ENCODE data around the gene TEX13A. TPM values are rescaled to one million over a fixed set of nuclear protein-coding genes. Genes with fewer than 3 reads are reported as not detected.

Gene TEX13A
- polyA plus RNA-seq, 1 donor, result not detected

- Histone ChIP-seq H3K27ac (ENCODE audit: low read length) (no peak overlapping the region), H3K36me3 (ENCODE audit: control insufficient read depth, insufficient read depth, low read length) (no peaks in the 10 kb centered on the region), H3K4me3 (ENCODE audit: low read length) (no peak overlapping the region), H3K27me3 (ENCODE audit: control insufficient read depth, insufficient read depth, low read length) (no peaks in the 10 kb centered on the region), H3K4me1 (ENCODE audit: control insufficient read depth, insufficient read depth, low read length) (no peaks in the 10 kb centered on the region), H3K9me3 (ENCODE audit: control insufficient read depth, low read depth, low read length) (no peaks in the 10 kb centered on the region)
- WGBS (ENCODE audit: insufficient coverage, low lambda C conversion rate), result no CpG with 5 or more reads among the region's 3 CpGs
- no peak for DNase-seq
Observed at GRCh38 chrX:105179644-105180043, 40.9 kb downstream of the TEX13A start.

DNA sequence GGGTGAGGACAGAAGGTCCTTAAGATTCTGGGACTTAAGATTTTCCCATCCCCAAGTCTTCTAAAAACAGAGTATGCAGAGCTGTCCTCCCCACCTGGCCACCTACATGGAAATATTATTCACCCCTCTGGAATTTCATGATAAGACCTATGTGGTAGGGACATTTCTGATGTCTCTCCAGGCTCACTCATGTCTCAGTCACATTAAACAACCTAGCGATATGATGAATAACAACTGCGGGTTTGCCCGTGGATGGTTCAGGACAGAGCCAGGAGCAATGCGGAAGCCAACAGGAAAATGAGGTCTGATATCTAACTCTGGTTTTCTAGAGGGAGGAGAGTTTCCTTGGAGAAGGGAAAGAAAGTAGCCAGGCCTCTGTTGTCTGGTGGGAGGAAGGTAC lies 47.4 kb downstream of the TEX13A start:
- no peaks in the 10 kb centered on the region for H3K27me3 ChIP-seq (ENCODE audit: control insufficient read depth, insufficient read depth, low read length)
- DNase-seq, result no peak
- no CpG with 5 or more reads among the region's 4 CpGs for WGBS (ENCODE audit: insufficient coverage, low lambda C conversion rate)
- H3K4me3 ChIP-seq (ENCODE audit: low read length), result no peak overlapping the region
- H3K27ac ChIP-seq (ENCODE audit: low read length), result no peak overlapping the region
- H3K9me3 ChIP-seq (ENCODE audit: control insufficient read depth, low read depth, low read length), result no peaks in the 10 kb centered on the region
- no peaks in the 10 kb centered on the region for H3K4me1 ChIP-seq (ENCODE audit: control insufficient read depth, insufficient read depth, low read length)
- H3K36me3 ChIP-seq (ENCODE audit: control insufficient read depth, insufficient read depth, low read length), result no peaks in the 10 kb centered on the region

All from large intestine (tissue), 3 donors.